Vagina (tissue), 2 donors: ENCODE data around the gene WWC2.

Experiments used
- POLR2AphosphoS5 ChIP-seq, 2 donors: sonication (generic); formaldehyde crosslinking; IDR thresholded peaks; one replicate each; pipeline ENCODE4 v1.9.0; 2017; ENCODE audit warnings: antibody characterized with exemption in 2 of 2, mild to moderate bottlenecking in 2 of 2, low read depth in 1 of 2; ENCODE audit not compliant: insufficient read depth in 1 of 2
- TF ChIP-seq, protein P1 (sequence below), 3 experiments: fragments of 450-650 bp in 2 of 3; fragments of 200-600 bp in 1 of 3; sonication (generic) in 1 of 3; IDR thresholded peaks; one replicate each; pipeline ENCODE4 v1.5.1; 2017 to 2019; ENCODE audit warnings: antibody characterized with exemption in 3 of 3, mild to moderate bottlenecking in 2 of 3, moderate library complexity in 2 of 3

DNA sequence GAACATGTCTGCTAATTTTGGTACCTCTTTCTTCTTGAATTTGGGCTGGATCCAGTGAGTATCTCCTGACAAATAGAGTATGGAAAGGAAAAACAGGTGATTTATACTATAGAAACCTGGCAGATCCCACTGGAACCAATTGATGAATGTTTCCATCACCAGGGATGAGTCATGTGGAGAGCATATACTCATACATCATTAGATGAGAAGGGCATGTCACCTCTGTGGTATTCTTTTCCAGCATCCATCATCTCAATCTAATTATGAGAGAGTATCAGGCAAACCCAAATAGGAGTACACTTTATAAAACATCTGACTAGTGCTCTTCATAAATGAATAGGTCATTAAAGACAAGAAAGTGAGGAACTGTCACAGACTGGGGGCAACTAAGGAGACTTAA lies 130.3 kb downstream of the WWC2 start:
- TF ChIP-seq, protein P1, sequence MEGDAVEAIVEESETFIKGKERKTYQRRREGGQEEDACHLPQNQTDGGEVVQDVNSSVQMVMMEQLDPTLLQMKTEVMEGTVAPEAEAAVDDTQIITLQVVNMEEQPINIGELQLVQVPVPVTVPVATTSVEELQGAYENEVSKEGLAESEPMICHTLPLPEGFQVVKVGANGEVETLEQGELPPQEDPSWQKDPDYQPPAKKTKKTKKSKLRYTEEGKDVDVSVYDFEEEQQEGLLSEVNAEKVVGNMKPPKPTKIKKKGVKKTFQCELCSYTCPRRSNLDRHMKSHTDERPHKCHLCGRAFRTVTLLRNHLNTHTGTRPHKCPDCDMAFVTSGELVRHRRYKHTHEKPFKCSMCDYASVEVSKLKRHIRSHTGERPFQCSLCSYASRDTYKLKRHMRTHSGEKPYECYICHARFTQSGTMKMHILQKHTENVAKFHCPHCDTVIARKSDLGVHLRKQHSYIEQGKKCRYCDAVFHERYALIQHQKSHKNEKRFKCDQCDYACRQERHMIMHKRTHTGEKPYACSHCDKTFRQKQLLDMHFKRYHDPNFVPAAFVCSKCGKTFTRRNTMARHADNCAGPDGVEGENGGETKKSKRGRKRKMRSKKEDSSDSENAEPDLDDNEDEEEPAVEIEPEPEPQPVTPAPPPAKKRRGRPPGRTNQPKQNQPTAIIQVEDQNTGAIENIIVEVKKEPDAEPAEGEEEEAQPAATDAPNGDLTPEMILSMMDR (IDR thresholded peaks at IDR 0.05) = no peak
- TF ChIP-seq POLR2AphosphoS5 (IDR thresholded peaks at IDR 0.05; ENCODE audit: insufficient read depth in 1 of 2, low read depth in 1 of 2) = no peak
